RWPE2 (cell line): ENCODE measurements around the gene LHX4.

Experiments
- ATAC-seq: fragments of 200-7000 bp; cut with Tn5 transposase; 3 replicates; pipeline ENCODE4 v1.9.1; 2021; ENCODE audit warnings: low read depth
- DNase-seq: peaks from one replicate; pipeline ENCODE4 v3.0.0-alpha.2; 2020; ENCODE audit warnings: low spot score
- H3K27ac ChIP-seq: fragments of 450-650 bp; 2 replicates; pipeline ENCODE4 v1.5.1; 2017; ENCODE audit warnings: mild to moderate bottlenecking; ENCODE audit not compliant: poor library complexity, severe bottlenecking
- H3K27me3 ChIP-seq: fragments of 250-450 bp; sonication (Bioruptor Pico); 2 replicates; pipeline ENCODE4 v1.5.1; 2021; ENCODE audit warnings: mild to moderate bottlenecking, moderate library complexity; ENCODE audit not compliant: insufficient read depth, poor library complexity, severe bottlenecking
- H3K36me3 ChIP-seq: fragments of 250-450 bp; sonication (Bioruptor Pico); 2 replicates; pipeline ENCODE4 v1.5.1; 2020; ENCODE audit warnings: low read depth, mild to moderate bottlenecking, moderate library complexity
- H3K4me1 ChIP-seq: fragments of 250-450 bp; sonication (Bioruptor Pico); 2 replicates; pipeline ENCODE4 v1.5.1; 2021; ENCODE audit warnings: mild to moderate bottlenecking, moderate library complexity; ENCODE audit not compliant: insufficient read depth, poor library complexity, severe bottlenecking
- H3K4me3 ChIP-seq: fragments of 250-450 bp; sonication (Bioruptor Pico); 2 replicates; pipeline ENCODE4 v1.5.1; 2021; ENCODE audit warnings: mild to moderate bottlenecking, moderate library complexity; ENCODE audit not compliant: severe bottlenecking
- H3K9me3 ChIP-seq: fragments of 250-450 bp; sonication (Bioruptor Pico); 2 replicates; pipeline ENCODE4 v1.5.1; 2021; ENCODE audit warnings: mild to moderate bottlenecking, moderate library complexity; ENCODE audit not compliant: severe bottlenecking
- CTCF ChIP-seq: fragments of 450-650 bp; IDR thresholded peaks from one replicate; pipeline ENCODE4 v1.5.1; 2017; ENCODE audit warnings: mild to moderate bottlenecking, moderate library complexity; ENCODE audit not compliant: poor library complexity, severe bottlenecking

The LHX4 gene

GRCh38 chr1:180235077-180235501, 5.0 kb downstream of the LHX4 start:
- Histone ChIP-seq H3K27ac (no peak overlapping the region), H3K27me3 (peaks cover 98% of the 10 kb centered on the region), H3K4me1 (no peaks in the 10 kb centered on the region), H3K9me3 (no peaks in the 10 kb centered on the region), H3K36me3 (no peaks in the 10 kb centered on the region), H3K4me3 (no peak overlapping the region)
- DNase-seq: no peak
- ATAC-seq: no peak
- TF ChIP-seq CTCF: no peak

GRCh38 chr1:180235502-180236239, 5.6 kb downstream of the LHX4 start:
- Histone ChIP-seq H3K27me3 (peaks cover 99% of the 10 kb centered on the region), H3K4me1 (no peaks in the 10 kb centered on the region), H3K4me3 (no peak overlapping the region), H3K27ac (no peak overlapping the region), H3K9me3 (no peaks in the 10 kb centered on the region), H3K36me3 (no peaks in the 10 kb centered on the region)
- ATAC-seq: no peak
- TF ChIP-seq CTCF: no peak
- DNase-seq: no peak

- ATAC-seq (no peak), DNase-seq (no peak)
- Histone ChIP-seq H3K4me3 (no peak overlapping the region), H3K27me3 (peaks cover 99% of the 10 kb centered on the region), H3K9me3 (no peaks in the 10 kb centered on the region), H3K36me3 (no peaks in the 10 kb centered on the region), H3K4me1 (no peaks in the 10 kb centered on the region), H3K27ac (no peak overlapping the region)
- TF ChIP-seq CTCF: no peak
Observed at GRCh38 chr1:180236698-180237509, 6.8 kb downstream of the LHX4 start.

- Histone ChIP-seq H3K36me3 (no peaks in the 10 kb centered on the region), H3K9me3 (no peaks in the 10 kb centered on the region), H3K4me3 (no peak overlapping the region), H3K27me3 (peaks cover 94% of the 10 kb centered on the region), H3K4me1 (no peaks in the 10 kb centered on the region), H3K27ac (no peak overlapping the region)
- DNase-seq (no peak), ATAC-seq (no peak)
- TF ChIP-seq CTCF: no peak
Observed at GRCh38 chr1:180237869-180238476, 7.9 kb downstream of the LHX4 start.
